Adipocyte (in vitro differentiated cells): ENCODE measurements around the gene AZGP1.

Experiments
- DNase-seq: peaks from one replicate; pipeline ENCODE4 v3.0.0-alpha.2; 2015; ENCODE audit warnings: low read depth
- H3K27me3 ChIP-seq: replicated peaks from 2 replicates; pipeline ENCODE4 v1.7.0; 2013; ENCODE audit warnings: mild to moderate bottlenecking, low read length, moderate library complexity; ENCODE audit not compliant: control insufficient read depth, insufficient read depth
- H3K36me3 ChIP-seq: 2 replicates; pipeline ENCODE4 v1.7.0; 2013; ENCODE audit warnings: low read length, mild to moderate bottlenecking, moderate library complexity; ENCODE audit not compliant: control insufficient read depth, insufficient read depth, severe bottlenecking
- H3K4me1 ChIP-seq: 2 replicates; pipeline ENCODE4 v1.7.0; 2013; ENCODE audit warnings: mild to moderate bottlenecking, low read length, moderate library complexity; ENCODE audit not compliant: control insufficient read depth, insufficient read depth
- H3K4me3 ChIP-seq: 2 replicates; pipeline ENCODE4 v1.7.0; 2013; ENCODE audit warnings: mild to moderate bottlenecking, low read length, moderate library complexity
- H3K9ac ChIP-seq: 2 replicates; pipeline ENCODE4 v1.7.0; 2013; ENCODE audit warnings: mild to moderate bottlenecking, low read length, moderate library complexity
- H3K9me3 ChIP-seq: 2 replicates; pipeline ENCODE4 v1.7.0; 2013; ENCODE audit warnings: mild to moderate bottlenecking, low read length, moderate library complexity; ENCODE audit not compliant: control insufficient read depth

The AZGP1 gene

GRCh38 chr7:99975782-99976521, at the start of gene AZGP1:
AZGP1 (minus strand) TSS chr7:99976031; CDS start chr7:99976020, 11 bp downstream.
- Histone ChIP-seq H3K9me3 (peaks cover 3% of the 10 kb centered on the region), H3K36me3 (peaks cover 2% of the 10 kb centered on the region), H3K4me3 (peak within 1 kb of the TSS; percentile 63), H3K4me1 (peaks cover 6% of the 10 kb centered on the region), H3K27me3 (peaks cover 37% of the 10 kb centered on the region), H3K9ac (no peak within 1 kb of the TSS)
- no peak for DNase-seq

GRCh38 chr7:100024020-100024619, 48.3 kb upstream of the AZGP1 start:
- peaks cover 77% of the 10 kb centered on the region for H3K36me3 ChIP-seq
- no peak for DNase-seq
- H3K4me3 ChIP-seq = no peak overlapping the region
- no peak overlapping the region for H3K9ac ChIP-seq
- peaks cover 16% of the 10 kb centered on the region for H3K4me1 ChIP-seq
- H3K27me3 ChIP-seq = no peaks in the 10 kb centered on the region
- no peaks in the 10 kb centered on the region for H3K9me3 ChIP-seq

GRCh38 chr7:100023526-100023925, 47.7 kb upstream of the AZGP1 start:
- Histone ChIP-seq H3K27me3 (no peaks in the 10 kb centered on the region), H3K9me3 (no peaks in the 10 kb centered on the region), H3K4me1 (peaks cover 20% of the 10 kb centered on the region), H3K36me3 (peaks cover 82% of the 10 kb centered on the region), H3K4me3 (no peak overlapping the region), H3K9ac (no peak overlapping the region)
- no peak for DNase-seq

DNA sequence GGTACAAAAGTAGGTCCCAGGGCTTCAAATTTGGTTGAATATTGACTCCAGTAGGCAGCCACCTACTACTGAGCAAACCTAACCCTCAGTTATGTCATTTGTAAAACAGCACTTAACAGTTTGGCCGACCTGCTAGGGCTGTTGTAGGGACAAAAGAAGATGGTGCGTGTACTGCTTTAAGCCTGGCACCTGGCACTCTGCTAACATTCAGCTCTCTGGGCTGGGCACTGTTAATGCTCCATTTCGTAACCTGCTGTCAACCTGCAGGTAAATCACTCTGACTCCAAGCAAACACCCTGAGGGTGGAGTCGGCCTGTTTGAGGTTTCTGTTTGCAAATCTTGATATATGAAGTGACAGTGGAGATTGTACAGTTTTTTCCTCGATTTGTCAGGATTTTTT, 46.8 kb upstream of the AZGP1 start:
- H3K4me3 ChIP-seq = no peak overlapping the region
- peaks cover 18% of the 10 kb centered on the region for H3K4me1 ChIP-seq
- no peak overlapping the region for H3K9ac ChIP-seq
- no peaks in the 10 kb centered on the region for H3K9me3 ChIP-seq
- peaks cover 73% of the 10 kb centered on the region for H3K36me3 ChIP-seq
- DNase-seq = no peak
- no peaks in the 10 kb centered on the region for H3K27me3 ChIP-seq

GRCh38 chr7:100021297-100021696, 45.5 kb upstream of the AZGP1 start:
- no peak overlapping the region for H3K4me3 ChIP-seq
- H3K9me3 ChIP-seq = no peaks in the 10 kb centered on the region
- H3K27me3 ChIP-seq = no peaks in the 10 kb centered on the region
- DNase-seq = no peak
- no peak overlapping the region for H3K9ac ChIP-seq
- H3K4me1 ChIP-seq = peaks cover 28% of the 10 kb centered on the region
- H3K36me3 ChIP-seq = peaks cover 62% of the 10 kb centered on the region

DNA sequence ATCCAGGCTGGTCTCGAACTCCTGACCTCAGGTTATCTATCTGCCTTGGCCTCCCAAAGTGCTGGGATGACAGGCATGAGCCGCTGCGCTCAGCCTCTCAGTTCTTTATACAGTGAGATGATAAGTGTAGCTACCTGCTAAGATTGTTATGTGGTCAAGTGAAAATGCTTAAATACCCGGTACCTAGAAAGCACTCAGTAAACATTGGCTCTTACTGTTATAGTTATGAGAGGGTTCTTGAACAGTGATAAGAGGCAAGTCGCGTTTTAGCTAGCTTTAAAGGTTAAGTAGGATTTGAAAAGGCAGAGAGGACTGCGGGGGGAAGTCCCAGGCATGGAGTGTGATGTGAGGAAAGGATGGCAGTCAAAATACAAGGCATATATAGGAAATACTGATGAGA, 44.1 kb upstream of the AZGP1 start:
- Histone ChIP-seq H3K4me3 (no peak overlapping the region), H3K9me3 (no peaks in the 10 kb centered on the region), H3K27me3 (no peaks in the 10 kb centered on the region), H3K9ac (no peak overlapping the region), H3K36me3 (peaks cover 48% of the 10 kb centered on the region), H3K4me1 (peaks cover 28% of the 10 kb centered on the region)
- no peak for DNase-seq

DNA sequence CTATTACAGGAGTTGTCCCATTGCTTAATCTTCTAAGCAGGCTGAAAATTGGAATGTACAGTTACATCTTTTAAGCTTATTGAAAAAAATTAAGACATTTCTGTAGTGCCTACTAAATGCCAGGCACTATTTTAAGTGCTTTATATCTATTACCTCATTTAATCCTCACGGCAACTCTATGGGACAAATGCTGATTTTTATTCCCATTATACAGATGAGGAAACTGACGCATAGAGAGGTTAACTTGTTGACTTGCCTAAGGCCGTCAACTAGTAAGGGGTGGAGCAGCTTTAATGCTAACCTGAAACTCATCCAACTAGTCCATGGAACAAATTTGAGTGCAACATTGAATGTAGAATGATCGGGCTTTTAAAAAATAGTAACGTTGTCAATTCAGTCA, 42.0 kb upstream of the AZGP1 start:
- peak overlapping the region; percentile 98 for H3K9ac ChIP-seq
- peaks cover 28% of the 10 kb centered on the region for H3K4me1 ChIP-seq
- H3K9me3 ChIP-seq = no peaks in the 10 kb centered on the region
- no peaks in the 10 kb centered on the region for H3K27me3 ChIP-seq
- H3K4me3 ChIP-seq = peak overlapping the region; percentile 66
- peaks cover 28% of the 10 kb centered on the region for H3K36me3 ChIP-seq
- no peak for DNase-seq

- H3K9me3 ChIP-seq = no peaks in the 10 kb centered on the region
- no peaks in the 10 kb centered on the region for H3K27me3 ChIP-seq
- peak overlapping the region; percentile 98 for H3K9ac ChIP-seq
- peaks cover 22% of the 10 kb centered on the region for H3K36me3 ChIP-seq
- peak overlapping the region; percentile 66 for H3K4me3 ChIP-seq
- H3K4me1 ChIP-seq = peaks cover 31% of the 10 kb centered on the region
- no peak for DNase-seq
These were observed 41.5 kb upstream of the AZGP1 start for GRCh38 chr7:100017300-100017699.

- peak; percentile 50 for DNase-seq
- no peaks in the 10 kb centered on the region for H3K27me3 ChIP-seq
- peak overlapping the region; percentile 96 for H3K4me3 ChIP-seq
- peak overlapping the region; percentile 98 for H3K9ac ChIP-seq
- H3K36me3 ChIP-seq = peaks cover 16% of the 10 kb centered on the region
- peaks cover 30% of the 10 kb centered on the region for H3K4me1 ChIP-seq
- H3K9me3 ChIP-seq = no peaks in the 10 kb centered on the region
These were observed 40.5 kb upstream of the AZGP1 start for GRCh38 chr7:100016215-100016901.

DNA sequence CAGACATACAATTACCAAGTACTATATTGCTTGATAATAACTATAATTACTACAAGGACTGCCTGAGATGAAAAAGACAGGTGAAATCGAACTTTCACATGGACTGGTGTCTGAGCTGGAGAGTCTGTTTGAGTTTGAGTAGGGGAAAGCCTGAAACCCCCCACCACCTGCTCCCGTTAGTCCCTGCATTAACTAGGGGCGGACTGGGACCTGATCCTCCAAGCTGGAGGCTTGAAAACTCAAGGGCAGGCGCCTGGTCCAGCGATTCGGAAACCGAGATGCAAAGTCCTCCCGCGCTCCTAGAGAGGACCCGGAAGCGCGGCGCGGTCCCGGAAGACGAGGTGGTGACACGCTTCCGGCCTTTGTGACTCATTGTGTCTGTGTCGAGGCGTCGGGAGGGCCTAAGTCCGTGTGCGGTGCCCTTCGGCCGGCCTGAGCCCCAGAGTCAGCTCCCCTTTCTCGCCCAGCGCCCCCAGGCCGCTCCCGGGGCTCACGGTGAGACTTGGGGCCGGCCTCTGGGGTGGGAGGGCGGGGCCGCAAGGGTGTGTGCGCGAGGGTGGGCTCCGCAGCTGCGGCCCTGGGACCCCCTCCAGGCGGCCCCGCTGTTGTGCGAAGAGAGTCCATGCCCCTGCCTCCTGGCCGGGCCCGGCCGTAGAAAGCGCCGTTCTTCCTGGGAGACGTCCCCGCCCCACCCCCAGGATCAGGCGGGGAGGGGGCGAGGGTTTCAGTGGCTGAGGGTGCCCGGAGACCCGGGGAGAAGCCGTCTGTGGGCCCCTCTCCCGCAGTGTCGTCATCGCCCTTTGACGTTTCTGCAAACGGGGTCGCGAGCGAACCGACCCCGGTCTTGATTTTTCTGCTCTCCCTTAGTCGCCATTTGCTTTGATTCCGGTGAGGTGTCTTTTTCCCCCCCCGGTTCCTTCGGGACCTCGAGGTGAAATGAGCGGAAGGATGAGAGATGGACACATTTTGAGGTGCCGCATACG, 39.7 kb upstream of the AZGP1 start, which contains the start of gene ZKSCAN1:
Gene ZKSCAN1 (plus strand): TSS at position 365 of the 983 bp plus-strand sequence. CDS start 7,911 bp downstream, outside the sequence.
- H3K4me3 ChIP-seq = peak within 1 kb of the TSS; percentile 96
- DNase-seq = peak; percentile 97
- peaks cover 3% of the 10 kb centered on the region for H3K27me3 ChIP-seq
- H3K9ac ChIP-seq = peak within 1 kb of the TSS; percentile 98
- no peaks in the 10 kb centered on the region for H3K9me3 ChIP-seq
- H3K4me1 ChIP-seq = peaks cover 27% of the 10 kb centered on the region
- peaks cover 16% of the 10 kb centered on the region for H3K36me3 ChIP-seq
